ENCODE data around the gene LAMC3.

- no peak for TF ChIP-seq ARNT (IDR thresholded peaks at IDR 0.05)
- TF ChIP-seq NFRKB (IDR thresholded peaks at IDR 0.05): no peak
- TF ChIP-seq TARDBP (IDR thresholded peaks at IDR 0.05): no peak
- TF ChIP-seq SUZ12 (IDR thresholded peaks at IDR 0.05): no peak
- TF ChIP-seq ELF4 (IDR thresholded peaks at IDR 0.05): no peak
- TF ChIP-seq FOXA1 (IDR thresholded peaks at IDR 0.05): no peak
- TF ChIP-seq FOXM1 (IDR thresholded peaks at IDR 0.05; ENCODE audit: borderline replicate concordance): no peak
- TF ChIP-seq CTBP1 (IDR thresholded peaks at IDR 0.05; ENCODE audit: borderline replicate concordance): no peak
- TF ChIP-seq FOXK2 (IDR thresholded peaks at IDR 0.05): no peak
- no peak for TF ChIP-seq ZNF384 (IDR thresholded peaks at IDR 0.05)
- TF ChIP-seq SP1 (IDR thresholded peaks at IDR 0.05): no peak
- TF ChIP-seq BHLHE40 (IDR thresholded peaks at IDR 0.05; ENCODE audit: borderline replicate concordance): no peak
- TF ChIP-seq HDGF (IDR thresholded peaks at IDR 0.05; ENCODE audit: borderline replicate concordance): no peak
Observed at GRCh38 chr9:131045300-131046092, 36.5 kb downstream of the LAMC3 start.

Measured in HEK293T (cell line).